A549 (cell line): Measurements from ENCODE around the gene DDR2. TPM values are rescaled to one million over a fixed set of nuclear protein-coding genes. Genes with fewer than 3 reads are reported as not detected.

ENCODE experiments used
- ATAC-seq, 2 experiments: fragments of 200-7000 bp in 1 of 2; fragments of >200 bp in 1 of 2; cut with Nextera tagmentation in 1 of 2; cut with Tn5 transposase in 1 of 2; 3 replicates each; pipeline versions ENCODE4 v1.8.0 to v1.9.1; 2018 to 2020; ENCODE audit warnings: mild to moderate bottlenecking in 1 of 2, moderate library complexity in 1 of 2
- CTCF ChIA-PET: fragments of 300-600 bp; sonication (Branson Sonifier 250); formaldehyde crosslinking; extraction: SDS; loops from one replicate; lab custom pipeline; 2021; ENCODE audit warnings: antibody characterized with exemption, inconsistent platforms; lab: Yijun Ruan, JAX
- POLR2A ChIA-PET: fragments of 350-600 bp; formaldehyde crosslinking; extraction: SDS; loops from one replicate; lab custom pipeline; 2021; ENCODE audit warnings: antibody characterized with exemption, inconsistent platforms; lab: Yijun Ruan, JAX
- DNase-seq, 2 experiments: peaks; one replicate each; pipeline versions ENCODE4 v3.0.0 to v3.0.0-alpha.2; 2011 to 2016; ENCODE audit warnings: low read depth in 1 of 2, low spot score in 1 of 2
- FAIRE-seq: peaks from 2 replicates; lab custom pipeline; 2011; peaks lifted over from hg19 to GRCh38; lab: Jason Lieb, UNC
- H3K27ac ChIP-seq, 2 experiments: fragments of >200 bp; sonication (Bioruptor Twin); formaldehyde crosslinking; 3 replicates each; pipeline ENCODE4 v1.5.1; 2016 to 2017
- H3K4me1 ChIP-seq: fragments of >200 bp; sonication (Bioruptor Twin); formaldehyde crosslinking; 3 replicates; pipeline ENCODE4 v1.6.1; 2016
- H3K4me2 ChIP-seq: fragments of >200 bp; sonication (Bioruptor Twin); formaldehyde crosslinking; 3 replicates; pipeline ENCODE4 v1.6.1; 2016
- H3K4me3 ChIP-seq: fragments of >200 bp; sonication (Bioruptor Twin); formaldehyde crosslinking; 3 replicates; pipeline ENCODE4 v1.5.1; 2016
- H3K9me3 ChIP-seq: fragments of >200 bp; sonication (Bioruptor Twin); formaldehyde crosslinking; 3 replicates; pipeline ENCODE4 v1.6.1; 2016
- CBX8 ChIP-seq: fragments of 200-600 bp; sonication (generic); IDR thresholded peaks from 2 replicates; pipeline ENCODE4 v1.6.1; 2016
- CEBPB ChIP-seq, 2 experiments: fragments of >200 bp in 1 of 2; sonication (Bioruptor Twin) in 1 of 2; formaldehyde crosslinking in 1 of 2; IDR thresholded peaks; 2 replicates each; pipeline ENCODE4 v1.6.1; 2012 to 2016
- CHD2 ChIP-seq: fragments of 150-350 bp; IDR thresholded peaks from 2 replicates; pipeline ENCODE4 v1.6.1; 2014; ENCODE audit warnings: low read length; ENCODE audit not compliant: partially characterized antibody
- CHD4 ChIP-seq: fragments of 200-600 bp; sonication (generic); IDR thresholded peaks from 2 replicates; pipeline ENCODE4 v1.6.1; 2016; ENCODE audit warnings: antibody characterized with exemption, mild to moderate bottlenecking, borderline replicate concordance
- EHMT2 ChIP-seq: fragments of 200-600 bp; sonication (generic); IDR thresholded peaks from 2 replicates; pipeline ENCODE4 v1.6.1; 2016; ENCODE audit warnings: antibody characterized with exemption, low read depth, mild to moderate bottlenecking, moderate library complexity
- GATA3 ChIP-seq: IDR thresholded peaks from 2 replicates; pipeline ENCODE4 v1.6.1; 2012; ENCODE audit warnings: borderline replicate concordance
- HDAC2 ChIP-seq: fragments of 200-600 bp; sonication (generic); IDR thresholded peaks from 2 replicates; pipeline ENCODE4 v1.6.1; 2016
- HEYL ChIP-seq: fragments of 250-450 bp; sonication (Bioruptor Pico); IDR thresholded peaks from 2 replicates; pipeline ENCODE4 v1.8.0; 2021; ENCODE audit warnings: mild to moderate bottlenecking, moderate library complexity
- HMGXB4 ChIP-seq: fragments of 250-450 bp; sonication (Bioruptor Pico); IDR thresholded peaks from 2 replicates; pipeline ENCODE4 v1.5.0; 2021; ENCODE audit warnings: mild to moderate bottlenecking, moderate library complexity, borderline replicate concordance
- HOXA7 ChIP-seq: fragments of 250-450 bp; sonication (Bioruptor Pico); IDR thresholded peaks from 2 replicates; pipeline ENCODE4 v1.5.0; 2020; ENCODE audit warnings: mild to moderate bottlenecking, moderate library complexity
- HOXB13 ChIP-seq: fragments of 250-450 bp; sonication (Bioruptor Pico); IDR thresholded peaks from 2 replicates; pipeline ENCODE4 v1.5.0; 2020; ENCODE audit warnings: low read depth, mild to moderate bottlenecking, moderate library complexity
- HOXB5 ChIP-seq: fragments of 250-450 bp; sonication (Bioruptor Pico); IDR thresholded peaks from 2 replicates; pipeline ENCODE4 v1.5.0; 2020; ENCODE audit warnings: mild to moderate bottlenecking, moderate library complexity
- MYC ChIP-seq: IDR thresholded peaks from 2 replicates; pipeline ENCODE4 v1.6.1; 2012; ENCODE audit warnings: mild to moderate bottlenecking, inconsistent platforms, low read length, improper control_type of control experiment, borderline replicate concordance
- NR3C1 ChIP-seq: fragments of >200 bp; sonication (Bioruptor Twin); formaldehyde crosslinking; IDR thresholded peaks from 3 replicates; pipeline ENCODE4 v1.6.1; 2017
- PHF8 ChIP-seq: fragments of 200-600 bp; sonication (generic); IDR thresholded peaks from 2 replicates; pipeline ENCODE4 v1.6.1; 2016; ENCODE audit warnings: low read depth, mild to moderate bottlenecking, antibody characterized with exemption, moderate library complexity, borderline replicate concordance
- POLR2A ChIP-seq: IDR thresholded peaks from 2 replicates; pipeline ENCODE4 v1.6.1; 2012; ENCODE audit warnings: mild to moderate bottlenecking, low read length
- POLR2AphosphoS2 ChIP-seq: conservative IDR thresholded peaks from 2 replicates; pipeline ENCODE4 v1.6.1; 2012; ENCODE audit warnings: low read length, improper control_type of control experiment, inconsistent platforms
- REST ChIP-seq: fragments of 200-600 bp; sonication (generic); IDR thresholded peaks from 2 replicates; pipeline ENCODE4 v1.6.1; 2016; ENCODE audit warnings: antibody characterized with exemption, mild to moderate bottlenecking, moderate library complexity
- RFX5 ChIP-seq: fragments of 450-650 bp; IDR thresholded peaks from 2 replicates; pipeline ENCODE4 v1.7.1; 2014; ENCODE audit warnings: antibody characterized with exemption, mild to moderate bottlenecking, moderate library complexity
- RNF2 ChIP-seq: fragments of 200-600 bp; sonication (generic); IDR thresholded peaks from 2 replicates; pipeline ENCODE4 v1.6.1; 2016; ENCODE audit warnings: low read depth, mild to moderate bottlenecking, antibody characterized with exemption, moderate library complexity, borderline replicate concordance
- TFCP2L1 ChIP-seq: fragments of 250-450 bp; sonication (Bioruptor Pico); IDR thresholded peaks from 2 replicates; pipeline ENCODE4 v1.5.0; 2021; ENCODE audit warnings: mild to moderate bottlenecking
- ZFP36 ChIP-seq: fragments of 450-650 bp; IDR thresholded peaks from 2 replicates; pipeline ENCODE4 v1.6.1; 2014; ENCODE audit warnings: borderline replicate concordance; ENCODE audit not compliant: partially characterized antibody
- WGBS: methylation state at CpG from one replicate; pipeline ENCODE4 v1.1.6; 2017; ENCODE audit errors: missing lambda C conversion rate; 5-methylcytosine and 5-hydroxymethylcytosine counted together
- polyA plus RNA-seq, 4 experiments: library from polyadenylated mRNA; depleted of rRNA in 3 of 4; stranded (reverse); fragments of >200 nt; fragmentation: RNase III in 1 of 4; extraction: RNeasy Plus Mini Kit Qiagen cat#74134 plus additional on column Dnase treatment in 1 of 4; gene quantifications; 2 replicates in 3 of 4; 3 replicates in 1 of 4; pipeline ENCODE4 v1.2.3, GENCODE V29; 2011 to 2017

Gene DDR2
- polyA plus RNA-seq, 2 of the 4 experiments (the other 2 are of a cell fraction), result 0.14 to 0.49 TPM

GRCh38 chr1:162757476-162757875 lies 125.2 kb downstream of the DDR2 start:
- no peak for ATAC-seq
- Histone ChIP-seq H3K9me3 (no peaks in the 10 kb centered on the region), H3K27ac (no peak overlapping the region), H3K4me3 (no peak overlapping the region), H3K4me1 (no peaks in the 10 kb centered on the region), H3K4me2 (no peak overlapping the region)
- 29% methylated on average over 1 of the region's 1 CpG for WGBS
- no peak for TF ChIP-seq HDAC2
- TF ChIP-seq HMGXB4 (CRISPR knock-in tag), result no peak
- no peak for TF ChIP-seq HOXA7 (CRISPR knock-in tag)
- TF ChIP-seq POLR2A, result no peak
- no peak for TF ChIP-seq RFX5
- TF ChIP-seq CBX8, result no peak
- TF ChIP-seq CHD4, result no peak
- TF ChIP-seq MYC, result no peak
- TF ChIP-seq GATA3, result no peak
- no peak for TF ChIP-seq EHMT2
- no peak for TF ChIP-seq CEBPB (IDR thresholded peaks at IDR 0.05)
- no peak for TF ChIP-seq RNF2
- TF ChIP-seq TFCP2L1 (CRISPR knock-in tag), result no peak
- no peak for TF ChIP-seq PHF8
- TF ChIP-seq HOXB13, result no peak
- no peak for TF ChIP-seq ZFP36
- TF ChIP-seq CHD2, result no peak
- TF ChIP-seq NR3C1, result no peak
- no peak for TF ChIP-seq HOXB5
- ChIA-PET CTCF (no interaction called here), POLR2A (no interaction called here)
- no peak for DNase-seq
- no peak for FAIRE-seq

GRCh38 chr1:162765788-162766187 lies 133.5 kb downstream of the DDR2 start:
- ATAC-seq (no peak), FAIRE-seq (no peak), DNase-seq (no peak)
- ChIA-PET CTCF (no interaction called here), POLR2A (no interaction called here)
- H3K4me2 ChIP-seq, result no peak overlapping the region
- H3K27ac ChIP-seq, result no peak overlapping the region
- no peak overlapping the region for H3K4me3 ChIP-seq
- TF ChIP-seq GATA3, result no peak
- TF ChIP-seq POLR2AphosphoS2, result no peak
- TF ChIP-seq REST, result no peak
- no peak for TF ChIP-seq HDAC2
- no peak for TF ChIP-seq HEYL (CRISPR knock-in tag)
- no peaks in the 10 kb centered on the region for H3K4me1 ChIP-seq
- no peaks in the 10 kb centered on the region for H3K9me3 ChIP-seq
- 13% methylated on average over 1 of the region's 1 CpG for WGBS
